GM23248 (cell line): ENCODE measurements around the gene IBTK.

ENCODE experiments used
- EZH2 ChIP-seq: fragments of 200-600 bp; sonication (generic); IDR thresholded peaks from 2 replicates; pipeline ENCODE4 v1.6.1; 2018; ENCODE audit warnings: antibody characterized with exemption, mild to moderate bottlenecking; ENCODE audit not compliant: insufficient read depth, poor library complexity, severe bottlenecking
- EZH2phosphoT487 ChIP-seq: fragments of 200-600 bp; sonication (generic); IDR thresholded peaks from 2 replicates; pipeline ENCODE4 v1.6.1; 2018; ENCODE audit warnings: antibody characterized with exemption, moderate library complexity, mild to moderate bottlenecking, low read depth; ENCODE audit not compliant: insufficient read depth

DNA sequence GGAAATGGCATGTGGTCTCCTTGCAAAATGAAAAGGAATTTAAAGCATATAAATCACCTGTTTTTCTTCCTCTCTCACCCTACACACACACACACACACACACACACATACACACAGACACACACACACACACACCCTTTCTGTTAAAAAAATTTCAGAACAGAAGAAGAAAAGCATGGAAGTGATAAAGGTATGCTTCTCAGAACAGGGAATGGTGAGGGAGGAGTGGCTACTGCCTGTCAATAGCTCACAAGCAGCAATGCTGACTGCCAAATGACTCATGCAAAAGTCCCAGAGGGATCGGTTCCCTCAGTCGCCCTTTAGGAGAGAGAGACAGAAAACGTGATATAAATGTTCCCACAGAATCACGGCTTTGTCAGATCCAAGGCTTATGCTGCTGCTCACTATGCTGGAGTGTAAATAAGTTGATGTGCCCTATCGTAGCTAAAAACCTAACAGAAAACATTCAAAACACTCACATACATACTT lies 102.6 kb downstream of the IBTK start:
- no peak for TF ChIP-seq EZH2phosphoT487
- no peak for TF ChIP-seq EZH2
